ENCODE measurements around the gene ATXN7.

GRCh38 chr3:63862804-63863149, 890 bp upstream of the ATXN7 start:
- TF ChIP-seq POLR2A (IDR thresholded peaks at IDR 0.05): no peak
- TF ChIP-seq CTCF (IDR thresholded peaks at IDR 0.05): no peak
